IPS-18c (cell line): ENCODE measurements around the gene BANP.
"Not testable (repeated sequence)": the region's sequence is repeated elsewhere in the genome, so short reads cannot be mapped to it uniquely, and the experiment has no call there.

Source experiments
- H3K4me3 ChIP-seq: 2 replicates; pipeline ENCODE4 v1.7.0; 2013; ENCODE audit warnings: low read depth, mild to moderate bottlenecking, low read length, moderate library complexity; ENCODE audit not compliant: insufficient read depth
- H3K9me3 ChIP-seq: one replicate; pipeline ENCODE4 v1.6.1; 2013; ENCODE audit warnings: mild to moderate bottlenecking, low read length, moderate library complexity; ENCODE audit not compliant: control insufficient read depth, insufficient read depth

The BANP gene

DNA sequence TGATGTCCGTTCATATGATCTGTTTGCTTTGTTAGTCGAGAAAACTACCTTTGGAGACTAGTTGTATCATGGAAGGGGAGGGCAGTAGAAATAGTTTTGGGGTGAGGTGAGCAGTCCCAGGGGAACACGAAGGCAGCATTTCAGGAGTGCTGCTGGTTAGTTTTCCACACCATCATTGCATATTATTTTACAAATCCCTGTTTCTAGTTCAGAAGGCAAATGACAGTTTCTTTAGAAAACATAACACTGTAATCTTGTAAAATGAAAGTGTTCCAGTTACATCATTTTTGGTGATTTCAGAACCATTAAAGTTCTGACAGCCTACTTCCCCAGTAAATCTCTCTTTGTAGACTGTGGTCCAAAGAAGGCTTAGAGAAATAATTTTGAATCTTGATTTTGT lies 25.4 kb downstream of the BANP start:
- Histone ChIP-seq H3K4me3 (no peak overlapping the region), H3K9me3 (peaks cover 2% of the 10 kb centered on the region)

DNA sequence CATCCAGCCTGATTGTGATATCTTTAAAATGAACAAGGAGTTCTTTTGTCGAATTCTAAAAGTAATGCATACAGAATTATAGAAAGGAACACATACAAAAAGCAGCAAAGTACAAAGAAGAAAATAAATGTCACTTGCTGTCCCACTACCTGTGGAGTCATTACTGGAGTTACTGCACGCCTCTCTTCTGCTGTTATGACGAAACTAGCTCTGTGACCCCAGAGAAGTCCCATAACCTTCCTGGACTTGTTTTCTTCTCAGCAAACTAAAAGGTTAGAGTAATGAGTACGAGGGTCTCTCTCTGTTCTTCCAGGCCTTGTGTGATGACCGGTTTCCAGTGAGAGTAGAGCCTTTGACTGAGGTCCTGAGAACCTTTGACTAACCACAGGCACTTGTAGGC lies 26.9 kb downstream of the BANP start:
- Histone ChIP-seq H3K9me3 (no peaks in the 10 kb centered on the region), H3K4me3 (no peak overlapping the region)

DNA sequence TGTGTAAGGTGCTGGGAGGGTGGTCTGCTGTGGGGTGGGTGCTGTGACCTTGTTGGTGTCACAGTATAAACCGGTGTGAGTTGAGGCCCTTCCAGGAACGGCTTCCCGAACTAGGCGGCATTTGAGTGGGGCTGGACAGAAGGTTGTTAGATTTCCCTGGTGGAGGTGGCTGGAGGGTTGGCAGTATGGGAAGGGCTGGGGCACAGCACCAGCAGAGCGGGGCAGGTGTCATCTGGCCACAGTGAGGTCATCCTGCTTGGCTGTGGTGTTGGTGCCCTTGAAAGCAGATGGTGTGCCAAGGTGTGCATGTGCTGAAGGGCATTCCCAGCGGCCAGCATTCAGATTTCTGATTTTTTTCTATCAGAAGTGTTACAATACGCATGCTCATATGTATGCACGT lies 28.1 kb downstream of the BANP start:
- Histone ChIP-seq H3K9me3 (no peaks in the 10 kb centered on the region), H3K4me3 (no peak overlapping the region)

DNA sequence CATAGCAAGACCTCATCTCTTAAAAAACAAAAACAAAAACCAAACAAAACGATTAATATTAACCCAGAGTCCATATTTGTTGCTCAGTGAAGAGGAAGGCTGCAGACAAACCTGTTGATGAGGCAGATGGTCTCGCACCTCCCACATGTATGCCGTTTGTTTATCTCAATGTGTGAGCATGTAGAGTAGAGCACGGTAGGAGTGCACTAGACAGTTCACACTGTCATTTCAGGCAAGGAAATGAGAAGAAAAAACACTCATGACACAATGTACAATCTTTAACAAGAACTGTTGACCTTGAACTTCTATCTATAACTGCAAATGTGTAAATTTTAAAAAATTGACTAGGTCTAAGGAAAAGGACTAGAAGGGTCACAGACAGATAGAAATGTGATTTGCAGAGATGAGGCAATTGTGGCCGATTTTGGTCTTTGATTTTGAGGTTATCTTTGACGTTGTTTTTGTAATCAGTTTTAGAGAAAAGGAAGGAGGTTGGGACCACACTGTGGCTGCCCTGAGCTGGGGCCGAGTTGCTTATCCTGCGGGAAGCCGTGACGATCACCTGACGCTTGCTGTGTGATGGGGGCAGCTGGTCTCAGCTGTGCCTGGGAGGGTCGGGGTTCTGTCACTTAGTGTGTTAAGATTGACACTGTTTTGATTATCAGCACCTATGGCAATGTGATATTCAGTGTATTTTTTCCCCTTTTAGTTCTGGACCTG lies 28.8 kb downstream of the BANP start:
- not testable (repeated sequence) for H3K9me3 ChIP-seq

DNA sequence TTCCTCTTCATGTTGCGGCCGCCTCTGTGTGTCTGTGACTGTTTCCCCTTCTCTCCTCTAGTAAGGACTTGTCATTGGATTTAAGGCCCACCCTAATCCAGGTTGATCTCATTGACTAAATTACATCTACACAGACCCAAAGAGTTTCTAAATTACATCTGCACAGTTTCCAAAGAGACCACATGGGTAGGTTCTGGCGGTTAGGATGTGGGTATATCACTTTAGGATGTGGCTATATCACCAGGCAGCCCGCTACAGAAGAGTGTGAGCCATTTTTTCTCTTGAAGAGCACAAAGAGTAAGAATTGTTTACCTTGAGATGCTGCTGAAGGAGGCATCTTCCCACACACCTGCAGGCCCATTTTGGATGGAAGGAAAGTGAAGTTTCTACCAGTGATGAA lies 30.1 kb downstream of the BANP start:
- not testable (repeated sequence) for H3K4me3 ChIP-seq, H3K9me3 ChIP-seq

More for the DNA sequence above, 28.8 kb downstream of the BANP start:
- not testable (repeated sequence) for H3K4me3 ChIP-seq

DNA sequence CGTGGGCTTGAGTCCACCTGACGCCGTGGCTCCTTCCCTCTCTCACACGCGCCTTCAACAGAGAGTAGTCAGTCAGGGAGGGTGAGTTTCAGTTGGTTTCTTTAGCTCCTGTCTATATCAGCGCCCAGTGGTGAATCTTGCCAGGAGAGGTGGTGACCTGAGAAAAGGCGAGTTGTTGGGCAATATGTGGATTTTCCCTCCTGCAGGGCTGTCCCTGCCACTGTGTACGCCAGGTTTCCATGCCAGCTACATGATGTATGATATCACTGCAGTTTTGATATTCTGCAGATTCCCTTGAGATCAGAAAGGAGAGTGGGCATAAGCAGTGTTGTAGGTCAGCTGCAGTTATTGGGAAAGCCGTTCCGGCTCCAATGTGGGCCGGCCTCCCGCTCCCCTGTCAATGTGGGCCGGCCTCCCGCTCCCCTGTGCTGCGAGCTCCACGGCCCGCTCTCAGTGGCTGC lies 31.4 kb downstream of the BANP start:
- Histone ChIP-seq H3K9me3 (no peaks in the 10 kb centered on the region), H3K4me3 (no peak overlapping the region)

DNA sequence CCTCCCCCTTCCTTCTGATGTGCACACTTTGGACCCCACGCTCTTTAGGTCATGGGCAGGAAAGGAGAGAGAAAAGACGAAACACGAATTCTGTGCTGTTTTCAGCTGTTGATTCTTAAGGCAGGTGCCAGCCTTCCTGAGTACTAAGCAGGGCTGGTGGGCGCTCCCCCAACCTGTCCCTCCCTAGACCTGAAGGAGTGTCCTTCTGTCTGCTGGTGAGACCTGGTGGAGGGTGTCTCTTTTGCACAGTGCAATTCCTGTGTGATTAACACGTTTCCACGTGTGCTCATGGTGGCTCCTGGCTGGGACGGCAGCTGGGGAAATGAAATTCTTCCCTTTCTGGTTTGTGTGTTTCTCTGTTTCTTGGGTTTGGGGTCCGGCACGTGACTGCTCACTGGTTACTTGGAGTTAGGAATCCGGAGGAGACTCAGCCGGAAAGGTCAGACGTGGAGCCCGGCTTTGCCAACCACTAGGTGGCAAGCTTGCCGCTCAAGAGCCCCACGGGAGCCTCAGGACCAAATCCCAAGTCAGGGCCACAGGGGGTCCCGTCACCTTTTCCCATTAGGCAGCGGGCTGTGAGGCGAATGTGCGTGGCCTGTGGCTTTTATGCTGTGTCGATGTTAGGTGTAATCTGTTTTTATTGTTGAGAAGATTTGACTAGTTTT lies 32.0 kb downstream of the BANP start:
- not testable (repeated sequence) for H3K4me3 ChIP-seq, H3K9me3 ChIP-seq

DNA sequence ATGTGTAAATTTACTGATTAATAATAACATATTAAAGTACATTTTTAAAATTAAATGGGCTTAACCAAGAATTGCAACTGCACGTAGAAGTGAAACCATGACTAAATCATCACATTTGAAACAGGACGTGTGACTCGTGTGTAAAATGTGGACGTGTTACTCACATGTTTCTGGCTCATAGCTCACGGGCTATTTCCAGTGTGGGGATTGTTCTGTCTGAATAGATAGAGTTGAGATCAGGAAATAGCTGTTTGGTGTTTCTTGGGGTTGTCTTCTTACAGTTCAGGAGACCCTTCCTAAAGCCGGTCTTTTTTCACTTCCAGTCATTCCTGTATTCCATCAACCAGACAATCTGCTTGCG lies 32.5 kb downstream of the BANP start:
- H3K4me3 ChIP-seq, H3K9me3 ChIP-seq: not testable (repeated sequence)

DNA sequence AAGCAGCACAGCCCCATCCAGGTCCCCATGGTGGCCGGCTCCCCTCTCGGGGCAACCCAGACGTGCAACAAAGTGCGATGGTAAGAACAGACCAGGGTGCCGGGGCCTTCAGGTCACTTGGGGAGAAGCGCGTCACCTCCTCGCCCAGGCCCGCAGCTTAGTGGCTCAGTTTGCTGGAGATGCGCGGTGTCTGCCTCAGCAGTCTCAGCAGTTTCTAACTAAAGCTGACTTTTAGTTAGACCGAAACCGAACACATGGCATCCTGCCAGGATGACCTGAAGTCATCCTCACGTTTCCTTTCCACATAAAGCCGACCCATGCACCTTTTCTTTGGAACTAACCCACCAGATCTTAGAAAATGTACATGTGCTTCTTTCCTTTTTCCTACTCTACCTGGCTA lies 32.9 kb downstream of the BANP start:
- not testable (repeated sequence) for H3K9me3 ChIP-seq, H3K4me3 ChIP-seq

DNA sequence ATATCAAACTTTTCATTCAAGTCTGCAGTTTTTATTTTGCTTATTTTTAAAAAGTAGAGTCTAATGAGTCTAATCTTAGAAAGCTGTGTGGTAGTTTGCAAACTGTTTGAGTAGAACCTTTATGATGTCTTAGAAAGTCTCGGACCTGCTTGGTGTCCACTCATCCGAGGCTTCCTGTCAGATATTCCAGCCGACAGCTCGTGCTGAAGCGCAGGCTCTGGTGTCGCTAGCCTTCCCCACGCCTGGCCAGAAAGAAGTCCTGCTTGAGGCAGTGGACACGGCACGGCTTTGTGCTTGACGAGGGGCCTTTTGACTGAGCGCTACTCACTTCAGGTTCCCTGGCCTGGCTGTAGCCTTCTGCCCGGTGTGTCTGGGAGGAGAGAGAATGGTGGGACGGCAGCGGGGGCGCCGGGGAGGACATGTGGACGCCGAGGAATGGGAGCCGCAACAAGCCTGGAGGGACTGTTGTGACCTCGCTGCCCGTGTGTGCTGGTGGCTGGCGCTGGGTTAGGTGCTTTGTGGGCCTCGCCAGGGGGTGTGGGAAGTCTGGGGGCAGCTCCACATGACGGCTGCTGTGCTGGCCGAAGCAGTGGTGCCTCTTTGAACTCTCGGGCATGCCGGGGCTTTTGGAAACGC lies 33.5 kb downstream of the BANP start:
- Histone ChIP-seq H3K9me3 (no peaks in the 10 kb centered on the region), H3K4me3 (no peak overlapping the region)

DNA sequence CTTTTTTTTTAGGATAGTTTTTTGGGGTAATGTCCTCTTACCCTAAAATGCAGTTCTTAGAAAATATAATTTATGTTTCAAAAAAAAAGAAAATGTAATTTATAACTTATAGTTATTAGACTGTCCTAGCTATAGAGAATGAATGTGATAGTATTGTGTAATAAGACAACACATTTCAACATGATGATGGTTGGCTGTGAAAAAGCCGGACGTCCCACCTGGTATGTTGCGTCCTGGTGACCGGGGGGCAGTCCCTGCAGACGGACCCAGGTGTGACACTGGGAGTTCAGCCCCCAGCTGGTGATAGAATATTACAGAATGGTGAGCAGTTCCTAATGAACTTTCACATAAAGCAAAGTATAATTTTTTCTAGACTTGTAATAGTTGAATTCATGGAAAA lies 34.3 kb downstream of the BANP start:
- not testable (repeated sequence) for H3K4me3 ChIP-seq, H3K9me3 ChIP-seq

DNA sequence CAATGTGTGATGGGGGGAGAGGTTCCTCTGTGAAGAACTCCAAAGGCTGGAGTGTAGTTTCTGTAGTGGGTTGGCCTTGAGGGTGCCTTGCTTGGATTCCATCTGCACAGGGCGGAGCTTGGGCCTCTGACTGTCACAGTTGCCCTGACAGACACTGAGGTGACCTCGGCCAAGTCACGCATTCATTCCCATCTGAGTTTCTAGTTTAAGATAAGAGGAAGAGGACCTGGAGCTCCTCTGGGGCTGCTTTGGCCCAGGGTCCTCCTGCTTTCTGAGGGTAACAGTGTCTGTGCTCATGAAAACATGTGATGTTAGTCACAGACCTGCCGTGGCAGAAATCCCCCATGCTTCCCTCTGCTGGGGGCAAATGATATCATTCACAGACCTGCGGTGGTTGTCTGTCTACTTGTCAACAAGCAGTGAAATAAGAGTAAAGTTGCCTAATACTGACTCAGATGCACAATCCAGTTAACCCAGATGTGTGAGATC lies 35.2 kb downstream of the BANP start:
- H3K4me3 ChIP-seq, H3K9me3 ChIP-seq: not testable (repeated sequence)

DNA sequence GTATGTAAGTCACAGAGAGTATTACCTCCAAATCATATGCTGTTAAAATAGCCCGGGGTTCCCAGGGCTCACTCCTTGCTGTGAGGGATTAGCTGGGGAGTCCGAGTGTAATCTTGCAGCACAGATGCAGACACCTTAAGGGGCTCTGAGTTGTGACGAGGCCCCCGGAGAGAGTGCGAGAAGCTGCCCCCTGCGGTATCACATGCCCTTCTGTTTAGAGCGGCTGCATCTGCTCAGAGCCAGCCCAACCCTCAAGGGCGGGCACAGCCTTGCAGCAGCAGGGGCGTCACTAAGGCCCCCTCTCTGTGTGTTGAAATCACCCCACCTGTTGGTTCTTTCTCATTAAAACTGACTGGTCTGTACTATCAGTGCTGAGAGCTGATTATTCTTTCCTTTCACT lies 37.4 kb downstream of the BANP start:
- not testable (repeated sequence) for H3K9me3 ChIP-seq, H3K4me3 ChIP-seq

DNA sequence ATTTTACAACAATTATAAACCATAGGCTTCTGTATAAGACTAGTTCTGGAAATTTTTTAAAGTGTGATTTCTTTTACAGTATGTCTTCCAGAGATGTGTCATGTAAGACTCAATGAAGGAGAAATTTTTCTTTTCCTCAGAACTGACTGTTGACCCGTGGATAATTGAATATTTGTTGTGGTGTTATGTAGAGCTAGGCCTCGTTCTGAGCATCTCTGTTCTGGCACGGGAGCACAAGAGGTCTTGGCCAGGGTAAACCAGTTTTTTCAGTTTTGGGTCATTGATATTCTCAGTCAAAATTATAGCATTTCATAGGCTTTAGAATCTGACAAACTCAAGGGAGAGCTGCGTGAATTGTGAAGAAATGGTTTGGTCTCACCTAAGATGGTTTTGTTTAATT lies 39.0 kb downstream of the BANP start:
- H3K4me3 ChIP-seq, H3K9me3 ChIP-seq: not testable (repeated sequence)

DNA sequence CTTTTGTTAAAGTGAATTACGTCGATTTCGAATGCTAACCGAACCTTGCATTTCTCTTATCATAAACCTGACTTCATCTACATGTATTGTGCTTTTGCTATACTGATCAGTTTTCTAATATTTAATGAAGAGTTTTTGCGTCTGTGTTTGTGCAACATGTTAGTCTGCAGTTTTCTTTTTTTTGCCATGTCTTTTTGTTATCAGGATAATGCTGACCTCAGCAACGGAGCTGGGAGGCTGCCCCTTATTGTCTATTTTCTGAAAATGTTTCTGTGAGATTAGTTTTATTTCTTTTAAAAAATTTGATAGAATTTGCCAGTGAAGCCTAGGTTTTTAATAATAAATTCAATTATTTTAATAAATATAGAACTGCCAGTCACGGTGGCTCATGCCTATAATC lies 40.9 kb downstream of the BANP start:
- not testable (repeated sequence) for H3K4me3 ChIP-seq, H3K9me3 ChIP-seq

DNA sequence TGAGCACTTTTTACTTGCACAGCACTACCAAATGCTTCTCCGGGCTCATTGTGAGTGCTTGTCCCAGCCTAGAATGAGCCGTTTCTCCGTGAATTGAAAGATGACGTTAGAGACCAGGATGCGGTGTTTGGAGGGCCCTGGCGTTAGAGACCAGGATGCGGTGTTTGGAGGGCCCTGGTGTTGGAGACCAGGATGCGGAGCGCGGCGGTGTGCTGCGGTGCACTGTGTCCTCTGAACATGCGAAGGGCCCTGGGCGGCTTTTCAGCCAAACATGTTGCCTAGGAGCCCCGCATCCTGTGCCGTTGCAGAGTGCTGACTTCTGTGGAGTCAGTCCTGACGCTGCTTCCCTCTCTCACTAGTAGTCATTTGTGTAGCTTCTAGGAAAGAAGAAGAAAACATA lies 42.7 kb downstream of the BANP start:
- Histone ChIP-seq H3K9me3 (no peaks in the 10 kb centered on the region), H3K4me3 (no peak overlapping the region)

DNA sequence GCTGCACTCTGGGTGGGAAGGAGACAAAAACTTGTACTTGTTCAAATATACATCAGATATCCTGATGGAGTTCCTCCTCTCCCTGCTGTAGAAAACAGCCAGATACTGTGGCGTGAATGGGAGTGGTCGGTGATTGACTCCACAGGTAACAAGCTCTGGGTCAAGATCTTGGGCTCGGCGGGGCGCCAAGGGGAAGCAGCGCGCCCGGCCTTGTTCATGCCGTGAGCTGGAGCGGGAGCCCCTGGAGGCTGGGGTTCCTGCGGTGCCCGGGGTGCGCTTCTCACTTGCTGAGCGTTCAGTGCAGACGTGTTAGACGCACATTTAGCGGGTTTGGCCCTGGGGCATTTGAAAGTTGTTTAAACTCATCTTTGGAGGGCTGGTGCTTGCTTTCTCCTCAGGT lies 44.4 kb downstream of the BANP start:
- no peak overlapping the region for H3K4me3 ChIP-seq
- no peaks in the 10 kb centered on the region for H3K9me3 ChIP-seq
